OCI-M1 (cell line): Measurements from ENCODE around the gene NFE2L3.
A peak's percentile ranks its signal among the peaks of the same experiment; 100 is the strongest.
"Not testable (repeated sequence)": the region's sequence is repeated elsewhere in the genome, so short reads cannot be mapped to it uniquely, and the experiment has no call there.

ENCODE experiments used
- DNase-seq: peaks from one replicate; lab custom pipeline; 2025; lab: John Stamatoyannopoulos, UW

Gene NFE2L3

DNA sequence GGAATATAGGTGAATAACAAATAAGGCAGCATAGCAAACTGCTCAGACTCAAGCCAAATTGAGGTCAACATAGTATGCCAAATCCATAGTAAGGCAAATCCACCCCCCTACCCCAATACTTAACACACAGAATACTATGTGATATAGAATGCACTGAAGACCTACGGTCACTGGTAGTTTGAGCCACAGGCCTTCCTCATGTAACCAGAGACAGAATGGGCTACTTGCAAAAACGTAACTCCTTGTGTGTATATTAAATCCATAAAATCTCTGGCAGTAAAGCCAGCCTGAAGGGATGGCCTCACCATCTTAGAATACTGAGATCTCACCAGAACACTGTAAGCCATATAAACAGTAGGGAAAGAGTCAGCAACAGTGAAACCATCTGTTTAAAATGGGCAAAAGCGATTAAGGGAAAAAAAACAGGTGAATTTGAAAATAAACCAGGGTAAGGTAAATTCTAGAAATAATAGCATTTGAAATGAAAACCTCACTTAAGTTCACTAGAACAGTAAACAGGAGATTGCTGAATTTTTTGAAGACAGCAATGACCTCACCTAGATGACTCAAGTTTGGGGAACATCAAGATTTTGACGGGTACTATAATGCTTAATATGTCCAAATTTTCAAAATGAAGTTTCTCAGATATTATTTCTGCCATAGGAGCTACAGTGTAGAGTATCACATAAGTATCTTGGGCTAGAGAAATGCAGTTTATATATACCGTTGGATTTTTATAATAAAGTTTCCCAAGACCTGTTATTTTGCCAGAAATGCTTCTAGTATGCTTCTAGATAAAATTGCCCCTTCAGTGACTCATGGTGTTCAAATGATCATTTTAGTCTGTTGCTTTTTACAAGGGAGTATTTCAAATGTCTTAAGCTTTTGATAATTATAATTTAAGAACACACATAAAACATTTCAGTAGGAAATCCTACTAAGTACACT, 34.6 kb downstream of the NFE2L3 start:
- DNase-seq = peak; percentile 55

DNA sequence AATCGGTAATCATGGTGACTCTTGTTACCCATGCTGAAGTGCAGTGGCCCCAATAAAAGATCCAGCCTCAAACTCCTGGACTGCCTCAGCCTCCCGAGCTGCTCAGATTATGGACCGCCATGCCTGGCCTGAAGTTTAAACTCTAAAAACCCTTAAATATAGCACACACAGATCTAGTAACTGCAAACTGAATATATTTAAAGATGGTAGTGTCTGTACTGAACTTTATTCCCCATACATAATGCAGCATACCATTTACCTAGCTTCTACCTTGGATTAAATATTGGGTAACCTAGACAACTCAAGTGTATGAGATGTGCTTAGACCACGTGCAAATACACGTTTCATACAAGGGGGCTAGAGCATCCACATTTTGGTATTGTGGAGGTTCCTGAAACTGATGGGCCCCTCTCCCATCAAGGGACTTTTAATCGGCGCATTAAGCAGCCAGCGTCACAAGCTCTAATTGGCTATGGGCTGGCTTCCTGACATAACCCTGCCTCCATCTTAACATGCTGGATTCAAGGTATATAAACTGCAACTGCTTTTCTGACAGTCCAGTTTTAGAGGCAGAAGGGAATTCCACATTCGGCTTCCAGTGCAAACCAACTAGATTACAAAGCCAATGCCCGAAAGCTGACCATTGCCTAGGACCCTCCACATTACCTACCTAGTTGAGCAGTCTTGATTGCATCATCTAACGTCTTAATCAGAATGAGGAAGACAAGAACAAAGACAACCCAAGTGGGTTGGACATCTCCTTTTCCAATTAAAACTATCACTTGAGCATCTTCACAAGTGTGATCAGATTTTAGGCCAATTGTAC, 35.6 kb downstream of the NFE2L3 start:
- DNase-seq = peak; percentile 63

DNA sequence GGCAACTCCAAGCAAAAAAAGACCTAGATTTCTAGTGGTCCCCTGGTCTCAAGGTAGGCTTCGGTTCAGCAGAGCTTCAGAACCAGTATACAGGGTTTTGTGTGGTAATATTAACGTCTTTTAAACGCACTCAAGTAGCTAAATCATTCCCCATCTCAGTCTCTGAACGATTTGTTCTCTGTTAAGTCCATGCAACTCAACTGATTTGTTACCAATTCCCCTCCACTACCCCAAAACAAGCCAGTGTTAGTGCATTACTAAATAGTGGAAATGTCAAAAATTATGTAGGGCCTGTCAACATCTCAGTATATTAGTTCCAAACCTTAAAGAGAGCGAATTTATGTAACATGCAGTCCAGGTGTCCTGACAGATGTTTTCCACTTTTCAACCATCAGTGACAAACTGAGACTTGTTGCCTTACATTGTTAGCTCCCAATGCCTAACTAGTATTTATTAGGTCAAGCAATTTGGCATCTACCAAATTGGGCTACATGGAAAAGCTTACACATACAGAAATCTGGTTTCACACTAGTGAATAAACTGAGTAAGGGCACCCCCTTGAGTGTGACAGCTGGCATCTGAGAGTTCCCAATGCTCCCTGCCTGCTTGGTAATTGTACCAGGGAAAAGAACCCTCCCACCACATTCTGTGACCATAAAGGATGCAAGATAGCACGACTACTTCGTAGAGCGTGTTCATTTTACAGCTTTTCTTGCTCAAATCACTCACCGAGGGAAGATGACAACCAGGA, 36.4 kb downstream of the NFE2L3 start:
- DNase-seq = peak; percentile 39

DNA sequence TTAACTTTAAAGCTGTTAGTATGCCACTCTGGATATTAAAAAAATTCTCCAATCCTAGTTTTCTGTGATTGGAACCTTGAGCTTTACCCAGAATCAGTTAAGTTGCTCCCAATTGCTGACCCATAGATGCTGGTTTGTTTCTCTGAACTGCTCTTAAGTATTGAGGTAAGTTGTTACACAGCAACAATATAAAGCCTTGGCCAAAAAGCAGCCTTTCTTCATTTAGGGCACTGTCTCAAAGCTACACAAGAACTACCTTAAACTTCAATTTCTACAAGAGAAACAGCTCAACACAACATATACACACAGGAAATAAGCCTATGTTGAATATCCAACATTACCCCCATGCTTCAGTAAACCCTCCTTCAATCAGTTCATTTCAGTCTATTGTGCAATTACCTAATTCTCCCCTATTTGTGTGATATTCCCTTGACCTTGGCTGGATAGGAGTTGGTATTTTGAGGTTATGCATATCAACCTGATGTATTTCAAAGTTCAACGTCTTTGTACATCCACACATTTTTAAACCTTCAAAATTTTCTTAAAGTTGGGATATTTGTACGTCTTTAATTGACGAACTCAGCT, 37.1 kb downstream of the NFE2L3 start:
- peak; percentile 25 for DNase-seq

DNA sequence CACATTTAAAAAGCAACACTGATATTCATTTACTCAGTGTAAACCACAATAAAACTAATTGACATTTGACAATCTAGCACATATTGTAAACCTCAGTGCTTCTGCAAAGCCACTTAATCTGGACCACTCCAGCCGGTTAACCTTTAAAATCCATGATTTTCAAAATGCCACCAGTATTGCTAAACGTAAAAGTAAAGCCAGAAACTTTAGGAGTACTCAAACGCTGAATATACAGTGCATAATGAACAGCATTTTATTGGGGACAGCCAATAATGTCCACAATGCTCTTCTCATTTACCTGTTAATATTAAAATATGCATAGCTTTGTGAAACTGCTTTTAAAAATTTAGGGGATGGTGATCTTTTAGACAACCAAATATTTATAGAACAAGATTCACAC, 37.7 kb downstream of the NFE2L3 start:
- DNase-seq = no peak

DNA sequence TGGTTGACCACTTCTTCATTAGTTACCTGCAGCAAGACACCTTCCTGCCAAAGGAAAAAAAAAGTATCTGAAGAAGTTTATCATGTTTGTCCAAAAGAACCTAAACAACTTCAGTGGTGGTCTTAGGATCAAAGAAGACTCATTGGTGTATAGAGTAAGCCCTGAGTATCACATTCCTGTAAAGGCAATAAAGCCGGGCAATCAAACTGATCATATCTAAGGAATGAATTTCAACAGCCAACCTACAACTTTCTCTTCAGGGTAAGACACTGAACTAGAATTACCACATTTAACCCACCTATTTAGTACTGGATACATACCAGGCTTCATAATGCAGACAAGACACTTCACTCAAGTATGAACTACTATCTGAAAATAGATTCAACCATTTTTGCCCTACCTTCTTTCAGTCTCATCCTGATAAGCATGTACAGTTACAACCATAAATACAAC, 38.4 kb downstream of the NFE2L3 start:
- peak; percentile 19 for DNase-seq

DNA sequence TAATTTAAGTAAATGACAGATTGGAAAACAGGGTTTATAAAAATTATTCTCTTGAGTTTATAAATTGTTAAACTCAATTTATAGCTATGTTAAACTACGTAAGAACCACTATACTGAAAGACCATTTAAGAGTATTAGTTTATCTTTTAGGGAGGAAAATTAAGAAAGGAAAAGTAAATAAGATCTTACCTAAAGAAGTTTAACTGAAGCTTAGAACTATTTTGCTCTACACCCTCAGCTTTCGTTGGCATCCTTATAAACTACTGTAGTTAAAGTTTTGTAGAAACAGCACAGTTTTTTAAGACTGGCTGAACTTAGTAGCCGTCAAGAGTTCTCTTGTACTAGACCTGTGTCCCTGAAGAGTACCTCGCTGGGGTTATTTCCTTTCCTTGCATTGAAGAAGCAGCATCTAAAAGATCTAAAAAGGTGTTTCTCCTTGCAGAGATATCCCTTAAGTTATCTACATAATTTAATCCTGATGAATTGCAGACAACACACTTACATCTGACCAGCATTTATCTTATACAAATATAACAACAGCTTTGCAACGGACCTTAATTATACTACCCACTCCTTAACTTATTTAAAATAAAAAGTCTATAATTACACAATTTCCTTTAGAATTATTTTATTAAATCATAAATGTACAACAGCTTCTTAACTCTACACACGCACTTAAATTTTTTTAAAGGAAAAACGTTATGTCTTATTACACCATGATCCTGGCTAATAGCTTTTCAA, 39.4 kb downstream of the NFE2L3 start:
- DNase-seq = no peak

DNA sequence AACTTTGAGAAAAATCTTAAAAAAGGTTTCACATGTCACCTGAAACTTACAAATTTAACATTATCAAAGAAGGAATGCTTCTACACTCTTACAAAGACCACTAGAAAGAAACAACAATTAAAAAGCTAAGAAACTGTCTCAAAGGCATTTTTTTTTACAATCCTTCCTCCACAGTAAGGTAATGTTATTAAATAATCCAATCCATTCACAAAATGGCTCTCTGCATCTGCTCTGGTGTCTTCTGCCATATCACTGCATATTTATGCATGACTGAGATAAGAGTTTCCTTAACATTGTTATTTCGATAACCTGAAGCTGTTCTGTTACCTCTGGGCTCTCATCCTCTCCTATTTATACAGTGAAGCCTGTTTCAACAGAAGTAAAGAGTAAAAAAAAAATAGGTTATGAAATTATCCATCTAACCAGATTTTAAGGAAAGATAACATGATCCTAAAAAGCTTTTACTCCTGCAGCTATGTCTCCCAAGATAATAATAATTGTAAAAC, 40.0 kb downstream of the NFE2L3 start:
- no peak for DNase-seq

DNA sequence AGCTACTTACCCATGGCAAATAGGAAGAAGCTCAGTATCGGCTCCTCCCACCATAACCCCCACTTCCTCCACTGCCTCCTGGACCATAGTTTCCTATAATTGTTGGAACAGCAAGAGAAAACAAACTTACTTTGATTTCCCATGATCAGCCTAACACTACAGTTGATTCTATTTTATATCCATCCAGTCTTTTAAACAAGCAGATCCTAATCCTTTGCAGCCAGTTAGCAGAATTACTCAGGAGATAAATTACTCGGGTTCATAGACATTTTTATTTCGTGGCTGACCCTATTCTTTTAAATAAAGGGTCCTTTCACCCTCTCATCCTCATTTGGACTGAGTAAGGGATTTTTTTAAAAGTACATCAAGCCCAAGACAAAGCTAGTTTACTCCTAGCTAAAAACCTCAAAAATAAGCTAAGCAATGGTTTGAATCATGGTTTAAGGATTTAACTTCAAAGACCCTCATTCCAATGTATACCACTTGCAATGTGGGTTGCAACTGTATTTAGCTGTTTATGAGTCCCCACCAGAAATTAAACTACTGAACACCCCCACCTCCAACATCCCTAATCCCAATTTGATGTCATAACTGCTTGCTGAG, 40.6 kb downstream of the NFE2L3 start:
- no peak for DNase-seq

DNA sequence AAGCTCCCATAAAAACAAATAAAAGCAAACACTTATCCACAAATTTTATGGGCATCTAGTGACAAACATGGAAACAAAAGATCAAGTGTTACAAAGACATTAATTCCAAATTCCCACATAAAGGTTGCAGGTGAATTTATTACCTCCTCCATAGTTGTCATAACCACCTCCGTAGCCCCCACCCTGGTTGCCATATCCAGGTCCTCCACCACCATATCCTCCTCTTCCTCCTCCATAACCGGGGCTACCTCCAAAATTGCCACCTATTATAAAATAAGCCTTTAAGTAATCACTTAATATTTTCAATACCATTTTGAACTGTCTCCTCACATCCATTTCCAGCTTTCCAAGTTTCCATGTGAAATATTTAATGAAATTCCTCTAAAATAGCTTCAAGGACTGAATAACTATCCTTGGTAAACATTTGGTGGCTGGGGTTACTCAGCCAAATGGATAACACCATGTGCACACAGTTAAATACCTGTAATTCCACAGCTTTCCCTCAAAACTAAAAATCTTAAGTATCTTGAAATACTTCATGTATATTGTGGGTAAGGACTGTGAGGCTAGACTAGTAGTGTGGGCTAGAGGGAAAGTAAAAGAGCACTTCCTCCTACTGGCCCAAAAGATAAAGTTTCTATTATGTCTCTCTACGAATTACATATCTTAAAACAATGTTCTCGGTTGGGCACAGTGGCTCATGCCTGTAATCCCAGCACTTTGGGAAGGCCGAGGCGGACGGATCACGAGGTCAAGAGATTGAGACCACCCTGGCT, 41.6 kb downstream of the NFE2L3 start:
- DNase-seq = no peak

DNA sequence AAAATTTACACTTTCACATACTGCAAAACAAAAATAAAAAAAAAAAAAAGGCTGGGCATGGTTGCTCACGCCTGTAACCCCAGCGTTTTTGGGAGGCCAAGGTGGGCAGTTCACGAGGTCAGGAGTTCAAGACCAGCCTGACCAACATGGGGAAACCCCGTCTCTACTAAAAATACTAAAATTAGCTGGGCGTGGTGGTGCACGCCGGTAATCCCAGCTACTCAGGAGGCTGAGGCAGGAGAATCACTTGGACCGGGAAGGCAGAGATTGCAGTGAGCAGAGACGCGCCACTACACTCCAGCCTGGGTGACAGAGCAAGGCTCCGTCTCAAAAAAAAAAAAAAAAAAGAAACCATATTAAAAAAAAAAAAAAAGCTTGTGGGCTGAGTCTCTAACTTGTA, 42.8 kb downstream of the NFE2L3 start:
- DNase-seq = not testable (repeated sequence)

DNA sequence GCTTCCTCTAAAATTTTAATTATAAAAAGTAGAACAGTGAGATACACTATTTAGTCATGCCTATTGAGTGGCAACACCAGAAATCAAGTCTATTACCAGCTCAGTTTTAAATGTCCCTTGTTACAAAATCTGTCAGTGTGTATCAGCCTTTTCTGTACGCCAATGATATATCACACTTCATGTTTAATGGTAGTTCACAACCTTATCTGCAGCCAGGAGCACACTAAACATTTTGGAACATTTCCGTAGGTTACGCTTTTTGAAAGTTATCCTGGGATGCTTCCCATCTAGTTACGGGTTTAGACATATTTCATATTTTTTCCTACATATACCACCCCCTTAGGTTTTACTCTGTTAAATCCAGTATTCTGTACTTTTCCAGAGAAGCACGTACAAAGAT, 43.2 kb downstream of the NFE2L3 start:
- DNase-seq = no peak

DNA sequence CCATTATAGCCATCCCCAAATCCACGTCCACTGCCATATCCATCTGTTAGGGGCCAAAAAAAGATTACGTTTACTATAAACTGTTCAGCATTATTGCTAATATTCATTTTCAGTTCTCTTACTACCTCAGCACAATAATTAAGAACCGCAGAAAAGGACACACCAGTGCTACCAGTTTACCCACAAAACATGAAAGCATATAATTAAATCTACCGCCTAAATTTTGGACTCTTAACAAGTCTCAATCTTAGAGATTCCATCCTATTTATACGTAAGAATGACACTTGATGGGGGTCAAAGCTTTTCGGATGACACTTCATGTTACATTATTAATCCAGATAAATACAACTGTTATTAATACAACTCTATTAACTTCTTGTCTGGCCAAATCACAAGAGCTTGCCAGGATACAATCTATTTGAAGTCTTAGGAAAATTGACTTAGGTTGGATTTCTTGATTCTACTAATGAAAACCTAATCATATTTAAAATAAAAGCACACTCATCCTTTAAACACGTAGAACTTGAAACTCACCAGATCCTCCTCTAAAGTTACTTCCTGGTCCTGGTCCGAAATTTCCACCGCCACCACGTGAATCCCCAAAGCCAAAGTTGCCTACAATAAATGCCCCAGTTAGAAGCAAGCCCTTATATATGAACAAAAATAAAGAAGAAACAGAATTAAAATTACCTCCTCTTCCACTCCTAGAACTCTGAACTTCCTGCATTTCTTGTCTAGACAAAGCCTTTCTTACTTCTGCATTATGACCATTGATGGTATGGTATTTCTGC, 44.1 kb downstream of the NFE2L3 start:
- no peak for DNase-seq

DNA sequence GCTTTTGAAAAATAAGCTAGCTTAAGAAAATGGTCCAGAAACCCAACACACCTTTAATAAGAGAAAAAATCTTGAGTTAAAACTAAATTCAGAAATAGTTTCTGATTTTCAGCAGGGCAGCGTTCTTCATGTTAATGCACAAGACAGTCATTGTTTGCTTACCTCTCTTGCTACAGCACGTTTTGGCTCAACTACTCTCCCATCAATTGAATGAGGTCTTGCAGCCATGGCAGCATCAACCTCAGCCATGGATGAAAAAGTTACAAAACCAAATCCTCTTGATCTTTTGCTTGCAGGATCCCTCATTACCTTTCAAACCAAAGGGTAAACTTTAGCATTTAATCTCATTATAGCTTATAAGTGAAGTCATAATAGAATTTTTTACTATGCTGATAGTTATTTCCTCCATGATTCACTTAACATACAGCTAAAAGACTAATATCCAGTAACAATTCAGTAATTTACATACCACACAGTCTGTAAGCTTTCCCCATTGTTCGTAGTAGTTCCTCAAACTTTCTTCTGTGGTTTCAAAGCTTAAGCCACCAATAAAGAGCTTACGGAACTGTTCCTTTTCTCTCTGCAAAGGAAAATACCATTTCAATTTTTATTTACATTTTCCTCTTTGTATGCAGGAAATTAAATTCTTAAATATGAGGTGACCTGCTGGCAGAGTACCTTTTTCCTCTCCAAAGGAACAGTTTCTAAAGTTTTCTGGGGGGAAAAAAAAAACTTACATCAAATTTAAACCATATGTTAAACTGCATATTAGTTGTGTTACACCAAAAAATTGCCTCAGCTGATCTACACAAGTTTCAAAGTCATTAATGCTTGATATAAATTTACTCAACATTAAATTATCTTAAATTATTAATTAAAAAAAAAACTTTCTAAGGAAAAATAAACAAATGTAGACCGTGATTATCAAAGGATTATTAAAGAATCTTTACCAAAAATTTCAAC, 45.4 kb downstream of the NFE2L3 start:
- DNase-seq = peak; percentile 57

DNA sequence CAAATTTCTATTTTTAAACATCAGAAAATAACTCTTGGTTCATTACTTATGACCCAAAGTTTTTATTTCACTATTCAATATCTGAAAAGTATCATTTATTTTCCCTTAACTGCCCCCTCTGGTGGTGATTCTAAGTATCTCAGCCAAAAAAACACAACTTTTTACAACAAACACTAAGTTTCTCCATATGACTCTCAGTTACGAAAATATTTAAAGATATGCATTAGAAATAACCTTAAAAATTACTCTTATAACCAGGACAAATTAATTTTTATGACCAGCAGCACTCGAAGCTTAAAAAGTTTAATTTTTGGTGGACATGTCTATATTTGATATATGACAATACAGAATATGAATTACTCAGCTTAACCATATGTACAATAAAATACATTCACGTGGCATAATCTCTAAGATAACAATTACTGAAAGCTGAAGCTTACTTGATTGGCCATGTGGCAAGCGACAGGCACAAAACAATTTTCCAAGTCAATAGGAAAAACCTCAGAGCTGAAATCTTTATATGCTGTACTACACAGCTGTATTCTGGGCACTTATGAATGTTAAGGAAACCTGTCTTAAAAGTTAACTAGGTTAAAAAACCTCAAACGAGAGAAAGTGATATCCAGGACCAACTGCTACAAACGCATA, 46.3 kb downstream of the NFE2L3 start:
- peak; percentile 59 for DNase-seq

DNA sequence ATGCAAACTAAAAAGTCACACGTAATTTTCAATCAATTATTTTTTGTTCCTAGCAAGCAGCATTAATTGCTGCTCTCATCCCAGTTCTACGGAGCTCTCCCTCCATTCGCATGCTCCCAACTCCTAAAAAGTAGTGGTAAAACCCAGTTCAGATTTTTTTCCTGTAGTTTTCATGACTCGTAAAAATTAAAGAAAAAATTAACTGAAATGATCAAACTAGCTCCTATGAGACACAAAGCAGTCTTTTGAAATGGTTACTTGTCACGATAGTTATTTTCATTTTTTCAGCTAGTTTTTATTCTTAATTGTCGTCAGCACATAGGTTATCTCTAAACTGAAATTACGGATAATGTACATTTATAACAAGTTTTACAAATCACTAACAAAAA, 46.8 kb downstream of the NFE2L3 start:
- DNase-seq = no peak
